GM18868 (cell line): ENCODE results near the gene C1GALT1.
"Not testable (repeated sequence)": the region's sequence is repeated elsewhere in the genome, so short reads cannot be mapped to it uniquely, and the experiment has no call there.

ENCODE experiments used
- ATAC-seq: cut with Tn5 transposase; IDR thresholded peaks from one replicate; pipeline ENCODE4 v1.9.1; 2021; ENCODE audit warnings: mild to moderate bottlenecking, moderate library complexity; ENCODE audit not compliant: unreplicated experiment

C1GALT1 gene

DNA sequence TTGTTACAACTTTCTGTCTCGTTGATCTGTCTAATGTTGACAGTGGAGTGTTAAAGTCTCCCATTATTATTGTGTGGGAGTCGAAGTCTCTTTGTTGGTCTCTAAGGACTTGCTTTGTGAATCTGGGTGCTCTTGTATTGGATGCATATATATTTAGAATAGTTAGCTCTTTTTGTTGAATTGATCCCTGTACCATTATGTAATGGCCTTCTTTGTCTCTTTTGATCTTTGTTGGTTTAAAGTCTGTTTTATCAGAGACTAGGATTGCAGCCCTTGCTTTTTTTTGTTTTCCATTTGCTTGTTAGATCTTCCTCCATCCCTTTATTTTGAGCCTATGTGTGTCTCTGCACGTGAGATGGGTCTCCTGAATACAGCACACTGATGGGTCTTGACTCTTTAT, 17.2 kb downstream of the C1GALT1 start:
- ATAC-seq: not testable (repeated sequence)

DNA sequence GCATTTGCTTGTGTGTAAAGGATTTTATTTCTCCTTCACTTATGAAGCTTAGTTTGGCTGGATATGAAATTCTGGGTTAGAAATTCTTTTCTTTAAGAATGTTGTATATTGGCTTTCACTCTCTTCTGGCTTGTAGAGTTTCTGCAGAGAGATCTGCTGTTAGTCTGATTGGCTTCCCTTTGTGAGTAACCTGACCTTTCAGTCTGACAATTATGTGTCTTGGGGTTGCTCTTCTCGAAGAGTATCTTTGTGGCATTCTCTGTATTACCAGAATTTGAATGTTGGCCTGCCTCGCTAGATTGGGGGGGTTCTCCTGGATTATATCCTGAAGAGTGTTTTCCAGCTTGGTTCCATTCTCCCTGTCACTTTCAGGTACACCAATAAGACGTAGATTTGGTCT, 17.9 kb downstream of the C1GALT1 start:
- not testable (repeated sequence) for ATAC-seq

DNA sequence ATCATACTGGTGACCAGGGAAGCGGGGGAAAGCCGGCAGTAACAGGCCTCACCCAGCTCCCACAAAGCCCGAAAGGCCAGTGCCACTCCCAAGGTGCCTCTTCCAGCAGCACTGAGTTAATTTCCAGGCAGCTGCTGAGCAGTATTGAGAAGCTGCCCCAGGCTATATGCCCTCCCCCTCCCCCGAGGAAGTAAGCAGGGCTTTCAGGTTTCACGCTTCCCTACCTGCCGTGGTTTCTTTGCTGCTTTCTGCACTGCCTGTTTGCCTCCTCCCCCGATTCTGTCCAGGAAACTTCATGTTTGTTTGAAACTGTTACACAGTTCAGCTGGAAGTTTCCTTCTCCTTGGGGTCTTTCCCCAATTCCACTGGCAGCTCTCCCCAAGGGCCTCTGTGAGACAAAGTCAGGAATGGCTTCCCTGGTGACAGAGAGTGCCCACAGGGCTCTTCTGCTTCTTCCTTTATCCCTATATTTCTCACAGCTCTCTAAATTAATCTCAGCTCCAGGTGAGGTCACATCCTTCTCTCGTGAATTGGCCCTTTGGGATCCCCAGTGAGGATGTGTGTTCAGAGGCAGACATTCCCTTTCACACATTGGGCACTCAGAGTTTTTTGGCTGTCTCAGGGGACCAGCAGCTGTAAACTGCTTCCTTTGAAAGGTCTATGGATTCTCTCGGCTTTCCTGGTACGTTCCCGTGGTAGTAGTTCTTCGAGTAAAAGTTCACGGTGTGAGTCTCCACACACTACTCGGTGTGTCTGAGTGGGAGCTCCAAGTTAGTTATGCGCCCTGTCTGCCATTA, 19.4 kb downstream of the C1GALT1 start:
- ATAC-seq: peak; percentile 100

DNA sequence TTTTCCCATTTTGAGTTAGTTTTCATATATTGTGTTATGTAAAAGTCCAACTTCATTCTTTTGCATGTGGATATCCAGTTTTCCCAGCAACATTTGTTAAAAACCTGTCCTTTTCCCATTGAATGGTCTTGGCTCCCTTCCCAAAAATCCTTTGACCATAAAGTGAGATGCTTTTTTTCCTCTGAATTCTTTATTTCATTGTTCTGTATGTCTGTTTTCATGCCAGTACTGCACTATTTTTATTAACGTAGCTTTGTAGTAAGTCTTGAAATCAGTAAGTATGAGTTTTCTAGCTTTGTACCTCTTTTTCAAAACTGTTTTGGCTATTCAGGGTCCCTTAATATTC, 20.0 kb downstream of the C1GALT1 start:
- ATAC-seq: no peak

DNA sequence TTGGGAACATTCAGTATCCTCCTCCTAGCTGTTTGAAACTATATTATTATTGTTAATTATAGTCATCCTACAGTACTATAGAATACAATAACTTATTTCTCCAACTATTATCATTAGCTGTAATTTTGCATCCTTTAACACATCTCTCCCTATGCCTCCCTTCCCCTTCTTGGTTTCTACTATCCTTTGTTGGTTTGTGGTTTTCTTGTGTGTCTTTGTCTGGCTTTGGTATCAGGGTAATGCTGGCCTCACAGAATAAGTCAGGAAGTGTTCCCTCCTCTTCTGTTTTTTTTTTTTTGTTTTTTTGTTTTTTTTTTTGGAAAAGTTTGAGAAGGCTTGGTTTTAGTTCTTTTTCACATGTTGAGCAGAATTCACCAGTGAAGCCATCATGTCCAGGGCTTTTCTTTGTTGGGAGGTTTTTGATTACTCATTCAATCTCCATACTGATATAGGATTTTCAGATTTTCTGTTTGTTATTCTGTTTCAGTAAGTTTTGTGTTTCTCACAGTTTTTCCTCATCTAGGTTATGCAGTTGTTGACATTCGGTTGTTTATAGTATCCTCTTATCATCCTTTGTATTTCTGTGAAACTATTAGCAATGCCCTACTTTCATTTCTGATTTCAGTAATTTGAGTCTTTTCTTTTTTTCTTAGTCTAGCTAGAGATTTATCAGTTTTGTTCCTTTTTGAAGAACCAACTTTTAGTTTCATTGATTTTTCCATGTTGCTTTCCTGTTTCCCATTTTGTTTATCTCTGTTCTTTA, 21.6 kb downstream of the C1GALT1 start:
- no peak for ATAC-seq

DNA sequence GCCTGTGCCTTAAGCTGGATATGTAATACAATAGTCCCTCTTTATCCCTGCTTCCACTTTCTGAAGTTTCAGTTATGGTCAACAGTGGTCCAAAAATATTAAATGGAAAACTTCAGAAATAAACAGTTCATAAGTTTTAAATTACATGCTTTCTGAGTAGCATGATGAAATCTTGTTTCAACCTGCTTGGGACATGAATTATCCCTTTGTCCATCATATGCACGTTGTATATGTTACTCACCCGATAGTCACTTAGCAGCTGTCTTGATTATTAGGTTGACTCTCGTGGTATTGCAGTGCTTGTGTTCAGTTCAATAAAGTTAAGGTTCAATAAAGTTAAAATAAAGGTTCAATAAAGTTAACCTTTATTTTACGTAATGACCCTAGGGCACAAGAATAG, 25.5 kb downstream of the C1GALT1 start:
- ATAC-seq: no peak

DNA sequence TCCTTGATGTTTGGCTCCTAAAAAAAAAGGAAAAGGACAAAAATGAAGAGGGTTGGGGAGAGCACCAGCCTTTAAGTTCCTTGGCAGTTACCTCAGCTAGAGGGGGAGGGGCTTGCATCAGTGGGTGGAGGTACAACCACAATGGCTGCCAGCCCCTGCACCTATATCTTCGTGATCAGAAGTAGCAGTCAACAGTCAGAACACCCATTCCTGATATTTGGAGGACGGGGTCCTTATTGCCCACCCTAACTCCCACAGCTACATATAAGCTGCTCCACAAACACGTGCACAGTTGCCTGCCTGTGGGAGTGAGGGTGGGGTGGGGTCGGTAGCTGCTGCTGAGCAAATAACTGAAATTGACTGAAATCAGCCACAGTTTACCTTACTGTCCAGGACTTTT, 26.2 kb downstream of the C1GALT1 start:
- no peak for ATAC-seq

DNA sequence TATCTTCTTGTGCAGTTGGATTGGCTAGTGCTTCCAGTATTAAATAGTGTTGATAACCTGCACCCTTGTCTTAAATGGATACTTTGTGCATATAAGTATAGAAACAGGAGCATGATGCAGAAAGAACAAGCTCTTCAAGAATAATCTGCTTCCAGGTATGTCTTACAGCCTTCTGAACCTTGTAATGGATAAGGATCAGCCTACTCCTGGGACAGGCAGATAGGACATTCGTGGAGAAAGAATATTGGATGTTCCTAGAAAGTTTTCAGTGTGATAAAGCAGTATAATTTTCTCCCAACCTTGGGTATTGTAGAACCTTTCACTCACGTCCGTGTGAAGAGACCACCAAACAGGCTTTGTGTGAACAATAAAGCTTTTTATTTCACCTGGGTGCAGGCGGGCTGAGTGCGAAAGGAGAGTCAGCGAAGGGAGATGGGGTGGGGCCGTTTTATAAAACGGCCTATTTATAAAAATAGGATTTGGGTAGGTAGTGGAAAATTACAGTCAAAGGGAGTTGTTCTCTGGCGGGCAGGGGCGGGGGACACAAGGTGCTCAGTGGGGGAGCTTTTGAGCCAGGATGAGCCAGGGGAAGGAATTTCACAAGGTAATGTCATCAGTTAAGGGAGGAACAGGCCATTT, 27.2 kb downstream of the C1GALT1 start:
- no peak for ATAC-seq

DNA sequence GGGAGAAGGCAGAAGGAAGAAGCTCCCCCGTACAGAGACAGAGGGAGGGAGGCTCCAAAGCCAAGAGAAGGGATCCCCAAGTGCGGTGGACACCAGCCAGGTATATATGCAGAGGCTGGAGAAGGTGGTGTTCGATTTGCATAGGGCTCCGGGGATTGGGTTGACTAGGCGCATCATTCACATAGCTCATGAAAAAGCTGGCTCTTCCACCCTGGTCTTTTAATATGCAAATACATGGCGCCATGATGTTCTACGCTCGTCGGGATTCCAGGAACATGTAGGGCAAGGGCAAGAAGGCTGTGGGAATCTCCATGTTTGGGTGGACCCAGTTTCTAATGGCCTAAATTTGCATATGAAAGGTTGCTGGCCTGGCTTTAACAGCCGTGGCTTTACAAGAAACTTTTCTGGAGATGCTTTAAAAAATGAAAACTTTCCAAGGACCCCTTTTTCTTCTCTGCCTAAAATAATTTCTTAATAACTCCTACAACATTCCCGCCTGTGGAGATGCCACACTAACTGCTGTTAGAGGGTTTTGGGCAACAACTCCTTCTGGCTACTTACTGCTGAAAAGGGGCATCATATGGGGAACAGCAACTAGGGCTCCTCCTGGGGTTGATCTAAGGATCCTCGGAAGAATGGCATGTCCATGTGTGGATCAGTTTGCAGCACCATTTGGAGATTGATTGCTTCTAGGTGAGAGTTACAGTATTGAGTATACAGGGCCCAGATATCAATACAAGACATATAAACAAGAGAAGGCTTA, 28.3 kb downstream of the C1GALT1 start:
- no peak for ATAC-seq

DNA sequence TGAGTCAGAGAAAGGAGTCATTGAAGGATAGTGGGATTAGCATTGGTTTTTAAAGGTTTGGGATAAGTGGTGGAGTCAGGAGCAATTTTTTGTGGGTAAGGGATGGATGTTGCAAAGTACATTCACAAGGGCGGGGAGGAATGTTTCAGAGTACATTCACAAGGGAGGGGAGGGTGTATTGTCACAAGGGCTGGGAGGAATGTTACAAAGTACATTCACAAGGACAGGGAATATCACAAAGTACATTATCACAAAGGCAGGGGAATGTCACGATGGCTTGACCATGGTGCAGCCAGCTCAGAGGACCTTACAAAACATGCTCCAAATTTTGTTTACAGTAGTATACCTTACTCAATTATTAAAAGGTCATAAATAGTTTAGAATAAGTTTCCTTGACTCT, 30.3 kb downstream of the C1GALT1 start:
- ATAC-seq: no peak

DNA sequence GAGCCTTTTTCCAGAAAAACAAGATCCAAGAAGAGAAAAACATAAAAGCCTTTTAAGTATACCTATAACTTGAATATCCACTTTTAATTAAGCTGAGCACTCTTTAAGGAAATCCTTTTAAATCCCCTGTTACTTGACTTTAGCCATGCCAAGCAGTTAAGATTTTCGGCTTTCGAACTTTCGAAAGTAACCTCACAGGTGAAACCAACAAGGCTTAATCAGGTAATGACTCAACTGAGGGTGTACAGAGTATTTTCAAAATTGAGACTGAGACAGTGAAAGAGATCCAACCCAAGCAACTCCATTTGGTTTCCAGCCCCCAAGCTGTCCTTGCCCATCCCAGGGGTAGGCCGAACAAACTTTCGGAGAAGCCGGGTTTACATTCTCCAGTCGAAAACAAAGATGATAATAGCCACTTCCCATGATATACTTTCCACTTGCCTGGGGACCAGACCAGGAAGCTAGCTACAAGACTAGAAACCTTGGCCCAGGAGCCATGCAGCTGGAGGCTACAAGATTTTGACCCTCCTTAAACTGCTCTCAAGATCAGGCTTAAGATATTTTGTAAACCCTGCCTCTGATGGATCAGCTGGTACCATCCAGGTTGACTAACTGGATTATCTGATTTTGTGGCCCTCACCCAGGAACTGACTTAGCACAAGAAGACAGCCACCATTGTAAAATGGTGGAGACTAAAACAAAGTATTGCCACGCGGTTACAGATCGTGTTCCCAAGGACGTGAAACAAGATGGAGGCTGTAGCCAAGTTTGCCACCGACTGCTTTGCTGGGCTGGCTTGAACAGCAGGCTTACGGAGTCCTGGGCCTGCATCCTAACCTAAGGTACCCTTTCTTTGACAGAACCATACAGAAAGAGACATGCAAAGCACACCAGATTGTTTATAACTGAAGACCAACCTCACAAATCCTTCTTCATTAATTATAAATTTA, 32.3 kb downstream of the C1GALT1 start:
- ATAC-seq: no peak

DNA sequence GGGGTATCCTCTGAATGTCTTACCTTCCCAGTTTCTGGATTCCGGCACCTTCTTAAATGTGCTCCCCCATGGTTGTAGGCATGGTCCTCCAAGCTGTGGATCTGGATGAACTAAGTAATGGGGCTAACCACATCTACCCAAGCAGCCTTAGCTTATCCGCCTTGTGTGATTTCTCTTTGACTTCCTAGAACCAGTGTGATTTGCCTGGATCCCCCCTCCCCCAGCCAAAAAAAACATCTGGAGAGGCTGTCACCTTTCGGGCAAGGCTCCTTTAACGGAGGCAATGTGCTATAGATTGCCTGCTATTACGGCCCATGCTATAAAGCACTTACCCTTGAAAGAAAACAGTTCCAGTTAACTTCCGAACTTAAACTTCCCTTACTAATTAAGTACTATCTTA, 33.9 kb downstream of the C1GALT1 start:
- no peak for ATAC-seq

DNA sequence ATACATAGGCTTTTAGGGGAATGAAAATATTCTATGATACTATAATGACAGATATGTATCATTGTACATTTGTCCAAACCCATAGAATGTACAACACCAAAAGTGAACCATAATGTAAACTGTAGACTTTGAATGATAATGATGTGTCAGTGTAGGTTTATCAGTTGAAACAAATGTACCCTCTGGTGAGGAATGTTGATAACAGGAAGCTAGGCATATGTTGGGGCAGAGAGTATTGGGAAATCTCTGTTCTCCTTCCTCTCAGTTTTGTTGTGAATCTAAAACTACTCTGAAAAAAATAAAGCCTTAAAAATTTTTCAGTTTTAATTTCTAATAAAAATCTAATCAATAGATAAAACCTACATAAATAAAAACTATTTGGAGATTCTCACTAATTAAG, 36.9 kb downstream of the C1GALT1 start:
- ATAC-seq: no peak

DNA sequence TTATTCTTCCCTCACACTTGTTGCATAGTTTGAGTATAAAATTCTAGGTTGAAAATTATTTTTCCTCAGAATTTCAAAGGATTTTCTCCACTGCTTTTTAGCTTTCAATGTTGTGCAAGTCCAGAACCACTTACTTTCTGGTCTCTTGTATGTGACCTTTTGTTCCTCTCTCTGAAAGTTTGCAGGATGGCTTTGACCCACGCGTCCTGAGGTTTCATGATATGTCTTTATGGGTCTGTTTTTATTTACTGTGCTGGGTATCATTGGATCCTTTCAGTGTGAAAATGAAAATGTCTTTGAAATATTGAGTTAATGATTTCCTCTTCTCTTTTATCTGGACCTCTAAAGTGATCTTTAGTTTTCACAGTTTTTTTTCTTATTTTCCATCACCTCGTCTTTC, 38.5 kb downstream of the C1GALT1 start:
- ATAC-seq: no peak

DNA sequence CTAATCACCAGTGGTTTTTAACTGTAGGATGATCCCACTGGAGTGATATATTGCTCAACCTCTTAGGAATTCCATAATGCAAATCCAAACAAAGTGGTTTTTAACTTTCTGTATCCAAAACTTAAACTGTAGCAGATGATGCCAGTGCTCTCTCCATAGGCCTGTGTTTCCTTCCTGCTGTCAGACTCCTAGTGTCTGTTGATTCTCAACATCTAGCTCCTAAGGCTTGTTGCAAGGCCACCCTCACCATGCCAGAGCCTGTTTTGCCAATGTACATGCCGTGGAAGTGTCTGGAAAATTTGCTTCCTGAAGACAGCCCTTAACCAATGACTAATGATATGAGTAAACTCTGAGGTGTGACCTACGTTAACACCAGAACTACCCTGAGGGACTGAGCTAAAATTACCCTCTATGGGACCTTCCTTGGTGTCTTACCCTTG, 39.3 kb downstream of the C1GALT1 start:
- no peak for ATAC-seq

DNA sequence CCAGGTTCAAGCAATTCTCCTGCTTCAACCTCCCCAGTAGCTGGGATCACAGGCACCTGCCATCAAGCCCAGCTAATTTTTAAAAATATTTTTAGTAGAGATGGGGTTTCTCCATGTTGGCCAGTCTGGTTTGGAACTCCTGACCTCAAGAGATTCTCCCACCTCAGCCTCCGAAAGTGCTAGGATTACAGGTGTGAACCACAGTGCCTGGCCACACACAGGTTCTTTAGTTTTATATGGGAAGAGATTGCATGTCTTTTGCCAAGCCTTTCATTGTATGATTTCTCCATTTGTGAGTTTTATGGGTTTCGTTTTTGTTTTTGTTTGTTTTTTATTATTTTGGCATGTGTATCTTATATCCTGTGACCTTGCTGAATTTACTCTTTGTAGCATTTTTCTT, 40.9 kb downstream of the C1GALT1 start:
- no peak for ATAC-seq

DNA sequence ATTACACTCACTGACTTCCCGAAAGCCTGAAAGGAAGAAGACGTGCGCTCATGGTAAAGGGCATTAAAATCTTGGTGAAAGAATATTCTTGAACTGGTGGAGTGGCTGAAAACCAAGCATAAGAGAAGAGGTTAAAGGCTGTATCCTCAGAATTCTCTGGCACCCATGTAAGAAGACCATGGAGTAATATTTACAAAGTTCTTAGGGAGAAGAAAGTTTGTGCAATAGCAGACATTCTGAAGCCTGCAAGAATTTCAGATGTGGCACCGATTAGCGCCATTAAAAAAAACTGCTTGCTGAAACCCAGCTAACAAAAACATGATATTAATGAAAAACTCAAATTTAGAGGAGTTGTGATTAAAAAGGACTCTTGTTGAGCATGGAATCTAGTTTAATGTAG, 44.1 kb downstream of the C1GALT1 start:
- no peak for ATAC-seq

DNA sequence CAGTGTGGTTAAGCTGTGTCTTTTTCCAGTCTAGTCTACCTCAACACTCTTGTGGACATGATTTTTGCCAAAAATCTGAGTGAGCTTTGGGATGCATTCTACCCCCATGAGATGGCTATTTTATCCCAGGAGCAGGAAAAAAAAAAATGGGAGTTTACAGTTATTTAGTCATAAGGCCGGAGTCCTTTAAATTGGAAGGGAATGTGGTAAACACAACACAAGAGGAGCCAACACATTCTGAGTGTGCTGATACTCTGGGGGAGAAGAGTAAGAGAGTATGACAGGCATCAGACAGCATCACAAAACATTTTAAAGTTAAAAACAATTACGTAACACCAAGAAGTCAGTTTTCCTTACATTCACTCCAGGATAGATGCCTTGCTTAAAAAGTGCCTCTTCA, 46.1 kb downstream of the C1GALT1 start:
- ATAC-seq: no peak

DNA sequence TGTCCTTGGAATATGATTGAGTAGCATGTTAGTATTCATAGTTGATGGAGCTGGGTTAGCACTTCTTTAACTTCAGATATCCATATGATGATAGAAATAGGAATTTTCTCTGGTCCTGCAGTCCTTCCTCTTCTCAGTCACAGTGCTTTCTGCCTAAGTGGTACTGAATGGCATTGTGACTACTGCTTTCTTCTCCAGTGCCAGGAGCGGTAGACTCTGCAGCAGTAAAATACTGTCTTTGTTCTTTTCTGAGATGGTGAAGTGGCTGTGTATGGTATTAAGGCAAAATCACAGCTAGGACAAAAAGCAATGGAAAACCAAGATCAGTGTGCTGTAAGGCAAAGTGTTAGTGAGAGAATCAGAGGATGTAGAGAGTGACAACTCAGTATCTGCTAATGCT, 46.6 kb downstream of the C1GALT1 start:
- no peak for ATAC-seq

DNA sequence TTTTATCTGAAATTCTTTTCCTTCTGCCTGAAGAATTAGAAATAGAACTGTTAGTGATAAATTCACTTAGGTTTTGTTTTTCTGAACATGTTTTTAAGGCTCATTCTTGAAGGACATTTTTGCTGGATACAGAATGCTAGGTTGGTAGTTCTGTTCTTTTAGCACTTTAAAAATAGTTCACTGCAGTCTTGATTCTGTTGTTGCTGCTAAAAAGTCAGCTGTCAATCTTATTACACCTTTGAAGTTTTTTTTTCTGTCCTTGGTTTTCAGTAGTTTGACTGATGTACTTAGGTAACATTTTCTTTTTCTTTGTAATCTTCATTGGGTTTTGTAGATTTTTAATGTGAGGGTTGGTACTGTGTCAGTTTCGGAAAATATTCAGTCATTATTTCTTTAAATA, 48.7 kb downstream of the C1GALT1 start:
- ATAC-seq: no peak
